ENCODE data around the gene CES2. TPM values are rescaled to one million over a fixed set of nuclear protein-coding genes. Genes with fewer than 3 reads are reported as not detected.

CES2 gene
- total RNA-seq, 1 experiment from 2014 or later = 35.4 TPM

GRCh38 chr16:66919569-66920298, 15.6 kb upstream of the CES2 start:
- Histone ChIP-seq H3K4me3 (replicated peaks in 1 of 2; ENCODE audit: low read depth in 1 of 2, low read length in 2 of 2) (no peak overlapping the region), H3K79me2 (ENCODE audit: insufficient read depth, low read length) (no peaks in the 10 kb centered on the region), H3K27ac (ENCODE audit: low read depth, low read length) (no peak overlapping the region), H3K9me2 (ENCODE audit: insufficient read depth) (no peaks in the 10 kb centered on the region), H3K36me3 (ENCODE audit: control insufficient read depth in 1 of 2, insufficient read depth in 2 of 2, low read length in 2 of 2) (no peaks in the 10 kb centered on the region), H3K4me1 (ENCODE audit: control insufficient read depth in 1 of 2, insufficient read depth in 2 of 2, low read length in 2 of 2) (peaks cover 0 to 2% of the 10 kb centered on the region in 2 experiments; a peak in 2 of 4 replicates), H3K9ac (ENCODE audit: low read length) (no peak overlapping the region), H3K27me3 (ENCODE audit: insufficient read depth, low read length) (no peaks in the 10 kb centered on the region), H2AFZ (ENCODE audit: low read depth, low read length, poor library complexity, severe bottlenecking) (no peak overlapping the region), H4K20me1 (ENCODE audit: insufficient read depth) (no peaks in the 10 kb centered on the region), H3K9me3 (ENCODE audit: control insufficient read depth in 1 of 2, insufficient read depth in 1 of 2, low read depth in 1 of 2, low read length in 2 of 2) (no peaks in the 10 kb centered on the region), H3K4me2 (ENCODE audit: low read length) (no peak overlapping the region)
- ATAC-seq (no peak), DNase-seq (ENCODE audit: low read depth, low spot score) (no peak)
- ChIA-PET POLR2A (interaction anchor here (1.2 kb wide), 1 partner anchor 10 kb away, joined by 3 read pairs; no protein-coding TSS in a partner anchor), CTCF (interaction anchor here (1.4 to 1.9 kb wide), 2 partner anchors 10 to 47 kb away, joined by 3 to 5 read pairs; no protein-coding TSS in a partner anchor), RAD21 (ENCODE audit: low non-redundant PET in 1 of 2, low total read pairs in 2 of 2, uncharacterized antibody in 2 of 2, unreplicated experiment in 2 of 2) (no interaction called here)
- TF ChIP-seq SP1 (IDR thresholded peaks at IDR 0.05; ENCODE audit: low read depth) (no peak), POLR2AphosphoS5 (IDR thresholded peaks at IDR 0.05; ENCODE audit: low read depth, low read length) (no peak), ZNF274 (IDR thresholded peaks at IDR 0.05; ENCODE audit: low read depth, low read length) (no peak), EZH2phosphoT487 (IDR thresholded peaks at IDR 0.05; ENCODE audit: borderline replicate concordance) (no peak), REST (IDR thresholded peaks at IDR 0.05; ENCODE audit: low read depth) (no peak), EZH2 (IDR thresholded peaks at IDR 0.05) (no peak), YY1 (IDR thresholded peaks at IDR 0.05; ENCODE audit: extremely low read depth, insufficient replicate concordance, low read depth, low read length) (no peak), FOSL1 (IDR thresholded peaks at IDR 0.05; ENCODE audit: low read depth) (no peak), CBX3 (IDR thresholded peaks at IDR 0.05; ENCODE audit: low read depth) (no peak), POLR2A (IDR thresholded peaks at IDR 0.05; ENCODE audit: borderline replicate concordance, extremely low read depth, insufficient read depth, insufficient read length) (no peak), CTCF (IDR thresholded peaks at IDR 0.05 in 2 of 3, conservative IDR thresholded peaks at IDR 0.05 in 1 of 3; ENCODE audit: borderline replicate concordance in 1 of 3, insufficient read depth in 1 of 3, low read depth in 2 of 3, low read length in 2 of 3) (no peak), JUND (IDR thresholded peaks at IDR 0.05) (no peak), TCF7L2 (IDR thresholded peaks at IDR 0.05; ENCODE audit: borderline replicate concordance, extremely low read depth, insufficient read depth, insufficient read length) (no peak), EGR1 (IDR thresholded peaks at IDR 0.05; ENCODE audit: low read depth) (no peak), ELF1 (IDR thresholded peaks at IDR 0.05; ENCODE audit: borderline replicate concordance, low read depth) (no peak)
- BruUV-seq (replicated peaks) = no TSS peak
- intact Hi-C loops (cut with micrococcal nuclease) = no loop called here

Measured in HCT116 (cell line).